HepG2 (cell line): ENCODE measurements around the gene RAD54L. TPM values are rescaled to one million over a fixed set of nuclear protein-coding genes. Genes with fewer than 3 reads are reported as not detected.
A peak's percentile ranks its signal among the peaks of the same experiment; 100 is the strongest.

Experiments used
- ARID5B ChIP-seq: IDR thresholded peaks from 2 replicates; pipeline ENCODE4 v1.4.0; 2020; ENCODE audit warnings: mild to moderate bottlenecking, missing genetic modification reagents
- DPF2 ChIP-seq: sonication (generic); formaldehyde crosslinking; IDR thresholded peaks from 2 replicates; pipeline ENCODE4 v1.4.0; 2020; ENCODE audit warnings: mild to moderate bottlenecking, low read depth, missing genetic modification reagents, borderline replicate concordance
- ELF1 ChIP-seq: sonication (generic); formaldehyde crosslinking; IDR thresholded peaks from 2 replicates; pipeline ENCODE4 v1.4.0; 2020; ENCODE audit warnings: missing genetic modification reagents
- ETV6 ChIP-seq: sonication (generic); formaldehyde crosslinking; conservative IDR thresholded peaks from 2 replicates; pipeline ENCODE4 v1.4.0; 2020; ENCODE audit warnings: missing genetic modification reagents
- GMEB2 ChIP-seq: IDR thresholded peaks from 2 replicates; pipeline ENCODE4 v1.6.1; 2016; ENCODE audit warnings: missing biosample characterization, missing genetic modification reagents, low read depth
- KDM5A ChIP-seq: fragments of 200-600 bp; sonication (generic); IDR thresholded peaks from 2 replicates; pipeline ENCODE4 v1.7.0; 2018; ENCODE audit warnings: antibody characterized with exemption, mild to moderate bottlenecking, low read length, borderline replicate concordance
- KLF11 ChIP-seq: IDR thresholded peaks from 2 replicates; pipeline ENCODE4 v1.6.1; 2016; ENCODE audit warnings: missing compliant biosample characterization
- STAG1 ChIP-seq: sonication (generic); formaldehyde crosslinking; IDR thresholded peaks from 2 replicates; pipeline ENCODE4 v1.4.0; 2020; ENCODE audit warnings: missing genetic modification reagents
- TGIF2 ChIP-seq: IDR thresholded peaks from 2 replicates; pipeline ENCODE4 v1.6.1; 2016; ENCODE audit warnings: control low read depth, missing compliant biosample characterization
- ZFAT ChIP-seq: sonication (generic); formaldehyde crosslinking; conservative IDR thresholded peaks from 2 replicates; pipeline ENCODE4 v1.8.1; 2023; ENCODE audit warnings: missing genetic modification reagents, inconsistent platforms
- ZFP62 ChIP-seq: sonication (generic); formaldehyde crosslinking; IDR thresholded peaks from 2 replicates; pipeline ENCODE4 v1.4.0; 2020; ENCODE audit warnings: missing genetic modification reagents
- ZNF275 ChIP-seq: sonication (generic); formaldehyde crosslinking; IDR thresholded peaks from 2 replicates; pipeline ENCODE4 v1.8.0; 2022; ENCODE audit warnings: missing genetic modification reagents, mild to moderate bottlenecking, inconsistent platforms, borderline replicate concordance
- ZNF512 ChIP-seq: sonication (generic); formaldehyde crosslinking; IDR thresholded peaks from 2 replicates; pipeline ENCODE4 v1.4.0; 2020; ENCODE audit warnings: mild to moderate bottlenecking, missing genetic modification reagents
- ZNF546 ChIP-seq: sonication (generic); formaldehyde crosslinking; conservative IDR thresholded peaks from 2 replicates; pipeline ENCODE4 v1.8.1; 2023; ENCODE audit warnings: mild to moderate bottlenecking, missing genetic modification reagents
- ZNF569 ChIP-seq: sonication (generic); formaldehyde crosslinking; IDR thresholded peaks from 2 replicates; pipeline ENCODE4 v1.5.0; 2020; ENCODE audit warnings: mild to moderate bottlenecking, missing genetic modification reagents, moderate library complexity, borderline replicate concordance
- ZNF839 ChIP-seq: sonication (generic); formaldehyde crosslinking; IDR thresholded peaks from 2 replicates; pipeline ENCODE4 v1.4.0; 2020; ENCODE audit warnings: missing genetic modification reagents, mild to moderate bottlenecking, borderline replicate concordance
- polyA plus RNA-seq, 8 experiments: library from polyadenylated mRNA; depleted of rRNA in 3 of 8; stranded (reverse) in 7 of 8; unstranded in 1 of 8; fragments of >200 nt; fragmentation: Illumina TruSeq in 4 of 8; extraction: Trizol in 4 of 8; gene quantifications; 2 replicates each; pipeline versions ENCODE4 v1.2.1 to v1.2.3, GENCODE V29; 2011 to 2016; ENCODE audit warnings: low read depth in 4 of 8, missing spikeins in 1 of 8, mixed read lengths in 1 of 8; ENCODE audit not compliant: insufficient read depth in 1 of 8
- total RNA-seq, 5 experiments: library from RNA; depleted of rRNA; stranded (reverse); fragments of >200 nt; fragmentation: Illumina TruSeq; extraction: Trizol; gene quantifications; 2 replicates each; pipeline ENCODE4 v1.2.3, GENCODE V29; 2016; ENCODE audit warnings: low read depth in 1 of 5
- TF ChIP-seq, protein P1 (sequence below), 2 experiments: sonication (generic) in 1 of 2; formaldehyde crosslinking in 1 of 2; IDR thresholded peaks; 2 replicates each; pipeline versions ENCODE4 v1.4.0 to v1.6.1; 2018 to 2020; ENCODE audit warnings: missing genetic modification reagents in 2 of 2, borderline replicate concordance in 1 of 2, low read depth in 1 of 2, mild to moderate bottlenecking in 1 of 2, missing biosample characterization in 1 of 2

RAD54L gene
- total and polyA plus RNA-seq, 2 of the 13 experiments (the other 11 are each of a cell fraction or from before 2014, with no cell fraction given) = 10.2 to 30.0 TPM

GRCh38 chr1:46303038-46303871 is 55.7 kb downstream of the RAD54L start, which contains the start of the genes LRRC41 and UQCRH (continued):
- no peak for TF ChIP-seq ZFP62 (CRISPR knock-in tag)
- no peak for TF ChIP-seq ZNF512
- TF ChIP-seq ARID5B (CRISPR knock-in tag) = peak; percentile 18; the same call in 1 of the 2 replicates
- TF ChIP-seq DPF2 (CRISPR knock-in tag) = no peak
- 0 out of 2 replicates have a peak, but pooled peaks have one; percentile 27 for TF ChIP-seq ETV6 (CRISPR knock-in tag)
- TF ChIP-seq ZNF546 (CRISPR knock-in tag) = no peak
- no peak for TF ChIP-seq ZNF839 (CRISPR knock-in tag)
- no peak; the same call in 1 of the 2 replicates for TF ChIP-seq TGIF2 (CRISPR knock-in tag)
- TF ChIP-seq ZNF569 (CRISPR knock-in tag) = no peak
- TF ChIP-seq ZFAT (CRISPR knock-in tag) = 0 out of 2 replicates have a peak, but pooled peaks have one; percentile 9
- no peak for TF ChIP-seq STAG1 (CRISPR knock-in tag)
- peak; percentile 54; the same call in 1 of the 2 replicates for TF ChIP-seq KDM5A
- no peak; the same call in 1 of the 2 replicates for TF ChIP-seq KLF11
- no peak for TF ChIP-seq ZNF275 (CRISPR knock-in tag)
- TF ChIP-seq ELF1 = peak; percentile 82
- TF ChIP-seq, protein P1, sequence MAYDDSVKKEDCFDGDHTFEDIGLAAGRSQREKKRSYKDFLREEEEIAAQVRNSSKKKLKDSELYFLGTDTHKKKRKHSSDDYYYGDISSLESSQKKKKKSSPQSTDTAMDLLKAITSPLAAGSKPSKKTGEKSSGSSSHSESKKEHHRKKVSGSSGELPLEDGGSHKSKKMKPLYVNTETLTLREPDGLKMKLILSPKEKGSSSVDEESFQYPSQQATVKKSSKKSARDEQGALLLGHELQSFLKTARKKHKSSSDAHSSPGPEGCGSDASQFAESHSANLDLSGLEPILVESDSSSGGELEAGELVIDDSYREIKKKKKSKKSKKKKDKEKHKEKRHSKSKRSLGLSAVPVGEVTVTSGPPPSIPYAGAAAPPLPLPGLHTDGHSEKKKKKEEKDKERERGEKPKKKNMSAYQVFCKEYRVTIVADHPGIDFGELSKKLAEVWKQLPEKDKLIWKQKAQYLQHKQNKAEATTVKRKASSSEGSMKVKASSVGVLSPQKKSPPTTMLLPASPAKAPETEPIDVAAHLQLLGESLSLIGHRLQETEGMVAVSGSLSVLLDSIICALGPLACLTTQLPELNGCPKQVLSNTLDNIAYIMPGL (CRISPR knock-in tag; IDR thresholded peaks at IDR 0.05; ENCODE audit: borderline replicate concordance in 1 of 2, low read depth in 1 of 2) = 0 out of 4 replicates have a peak, but pooled peaks of 1 of the 2 experiments have one; percentile 15
- no peak for TF ChIP-seq GMEB2 (CRISPR knock-in tag)
